ENCODE measurements around the gene TSTD1.

DNA sequence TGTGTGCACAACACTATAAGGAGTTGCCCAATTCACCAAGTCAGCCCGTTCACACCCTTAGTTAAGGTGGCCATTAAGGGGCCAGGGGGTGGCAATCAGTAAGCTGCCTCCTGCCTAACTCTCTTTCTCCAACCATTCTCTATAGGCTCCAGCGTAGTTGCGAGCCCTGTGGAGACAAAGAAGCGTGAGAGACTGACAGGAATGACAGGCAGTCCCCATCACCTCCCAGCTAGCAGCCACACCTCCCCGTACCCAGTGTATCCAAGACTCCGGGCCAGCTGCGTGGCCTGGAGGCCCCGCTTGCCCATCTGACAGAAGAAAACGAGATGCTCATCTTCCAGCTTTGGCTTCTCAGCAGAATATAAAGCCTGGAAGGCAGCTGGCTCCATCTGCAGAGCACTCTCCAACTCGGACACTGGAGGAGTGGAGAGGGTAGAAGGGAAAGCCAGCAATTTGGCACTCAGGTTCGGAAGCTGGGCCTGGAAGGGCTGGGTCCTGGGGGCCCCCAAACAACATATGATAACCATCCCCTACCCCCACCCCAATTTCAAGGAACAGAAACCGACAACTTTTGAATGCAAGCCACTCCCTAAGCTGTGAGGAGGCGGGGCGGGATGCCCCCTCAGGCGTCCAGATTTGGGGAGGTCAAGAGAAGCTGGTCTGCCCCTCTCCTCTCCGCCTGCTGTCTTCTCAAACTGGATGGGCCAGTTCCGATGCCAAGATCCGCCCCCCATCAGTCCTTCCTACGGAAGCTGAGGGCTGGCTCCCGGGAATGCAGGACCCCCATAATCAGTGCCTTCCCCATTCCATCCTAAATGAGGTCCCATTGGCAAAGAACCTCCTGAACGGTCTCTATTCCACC, 872 bp downstream of the TSTD1 start:
- TF ChIP-seq, protein P1, sequence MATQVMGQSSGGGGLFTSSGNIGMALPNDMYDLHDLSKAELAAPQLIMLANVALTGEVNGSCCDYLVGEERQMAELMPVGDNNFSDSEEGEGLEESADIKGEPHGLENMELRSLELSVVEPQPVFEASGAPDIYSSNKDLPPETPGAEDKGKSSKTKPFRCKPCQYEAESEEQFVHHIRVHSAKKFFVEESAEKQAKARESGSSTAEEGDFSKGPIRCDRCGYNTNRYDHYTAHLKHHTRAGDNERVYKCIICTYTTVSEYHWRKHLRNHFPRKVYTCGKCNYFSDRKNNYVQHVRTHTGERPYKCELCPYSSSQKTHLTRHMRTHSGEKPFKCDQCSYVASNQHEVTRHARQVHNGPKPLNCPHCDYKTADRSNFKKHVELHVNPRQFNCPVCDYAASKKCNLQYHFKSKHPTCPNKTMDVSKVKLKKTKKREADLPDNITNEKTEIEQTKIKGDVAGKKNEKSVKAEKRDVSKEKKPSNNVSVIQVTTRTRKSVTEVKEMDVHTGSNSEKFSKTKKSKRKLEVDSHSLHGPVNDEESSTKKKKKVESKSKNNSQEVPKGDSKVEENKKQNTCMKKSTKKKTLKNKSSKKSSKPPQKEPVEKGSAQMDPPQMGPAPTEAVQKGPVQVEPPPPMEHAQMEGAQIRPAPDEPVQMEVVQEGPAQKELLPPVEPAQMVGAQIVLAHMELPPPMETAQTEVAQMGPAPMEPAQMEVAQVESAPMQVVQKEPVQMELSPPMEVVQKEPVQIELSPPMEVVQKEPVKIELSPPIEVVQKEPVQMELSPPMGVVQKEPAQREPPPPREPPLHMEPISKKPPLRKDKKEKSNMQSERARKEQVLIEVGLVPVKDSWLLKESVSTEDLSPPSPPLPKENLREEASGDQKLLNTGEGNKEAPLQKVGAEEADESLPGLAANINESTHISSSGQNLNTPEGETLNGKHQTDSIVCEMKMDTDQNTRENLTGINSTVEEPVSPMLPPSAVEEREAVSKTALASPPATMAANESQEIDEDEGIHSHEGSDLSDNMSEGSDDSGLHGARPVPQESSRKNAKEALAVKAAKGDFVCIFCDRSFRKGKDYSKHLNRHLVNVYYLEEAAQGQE (IDR thresholded peaks at IDR 0.05; ENCODE audit: insufficient replicate concordance, low read depth), result no peak
- TF ChIP-seq GABPA (IDR thresholded peaks at IDR 0.05; ENCODE audit: low read depth), result no peak

All from HL-60 (cell line).